SK-N-SH (cell line): ENCODE measurements around the gene JAKMIP3. TPM values are rescaled to one million over a fixed set of nuclear protein-coding genes. Genes with fewer than 3 reads are reported as not detected.

Experiments used
- CTCF ChIA-PET: fragments of 300-600, 350-600 bp; formaldehyde crosslinking; extraction: SDS; loops from one replicate; lab custom pipeline; 2021; lab: Yijun Ruan, JAX
- POLR2A ChIA-PET: fragments of 350-600 bp; sonication (Branson Sonifier 250); formaldehyde crosslinking; extraction: SDS; loops from one replicate; lab custom pipeline; 2020; ENCODE audit warnings: antibody characterized with exemption, inconsistent platforms; lab: Yijun Ruan, JAX
- DNase-seq: peaks from one replicate; pipeline ENCODE4 v3.0.0; 2012
- H2AFZ ChIP-seq: fragments of 200-600 bp; sonication (generic); 2 replicates; pipeline ENCODE4 v1.8.1; 2016; ENCODE audit warnings: antibody characterized with exemption, mild to moderate bottlenecking, low read depth
- H3F3A ChIP-seq: fragments of 200-600 bp; sonication (generic); replicated peaks from 2 replicates; pipeline ENCODE3; 2016; ENCODE audit warnings: antibody characterized with exemption, mild to moderate bottlenecking; ENCODE audit not compliant: insufficient read depth
- H3K27ac ChIP-seq, 2 experiments: fragments of 200-500 bp in 1 of 2; fragments of 200-600 bp in 1 of 2; sonication (Bioruptor generic) in 1 of 2; sonication (generic), shearing (Covaris generic) in 1 of 2; 2 replicates each; pipeline versions ENCODE4 v1.5.1 to v1.6.1; 2014 to 2016; ENCODE audit warnings: low read depth in 2 of 2, inconsistent platforms in 1 of 2, low read length in 1 of 2, mild to moderate bottlenecking in 1 of 2, mixed read lengths in 1 of 2
- H3K27me3 ChIP-seq: fragments of 200-600 bp; sonication (generic), shearing (Covaris generic); 2 replicates; pipeline ENCODE4 v1.6.1; 2016; ENCODE audit warnings: mixed run types; ENCODE audit not compliant: insufficient read depth
- H3K36me3 ChIP-seq, 2 experiments: fragments of 200-500 bp in 1 of 2; fragments of 200-600 bp in 1 of 2; sonication (Bioruptor generic) in 1 of 2; sonication (generic) in 1 of 2; replicated peaks in 1 of 2; 2 replicates each; pipeline versions ENCODE3 to v1.5.1; 2014 to 2016; ENCODE audit warnings: low read length in 1 of 2, mild to moderate bottlenecking in 1 of 2; ENCODE audit not compliant: insufficient read depth in 2 of 2, control insufficient read depth in 1 of 2
- H3K4me1 ChIP-seq, 2 experiments: fragments of 200-500 bp in 1 of 2; fragments of 200-600 bp in 1 of 2; sonication (Bioruptor generic) in 1 of 2; sonication (generic), shearing (Covaris generic) in 1 of 2; 2 replicates each; pipeline versions ENCODE4 v1.5.1 to v1.6.1; 2014 to 2016; ENCODE audit warnings: low read depth in 1 of 2, low read length in 1 of 2, mixed run types in 1 of 2; ENCODE audit not compliant: insufficient read depth in 2 of 2, control insufficient read depth in 1 of 2
- H3K4me2 ChIP-seq: fragments of 200-600 bp; sonication (generic), shearing (Covaris generic); 2 replicates; pipeline ENCODE4 v1.6.1; 2017; ENCODE audit warnings: mixed run types
- H3K4me3 ChIP-seq, 2 experiments: fragments of 200-500 bp in 1 of 2; fragments of 200-600 bp in 1 of 2; sonication (Bioruptor generic) in 1 of 2; sonication (generic), shearing (Covaris generic) in 1 of 2; 2 replicates each; pipeline versions ENCODE4 v1.5.1 to v1.8.1; 2014 to 2016; ENCODE audit warnings: low read depth in 2 of 2, inconsistent platforms in 1 of 2, low read length in 1 of 2, mild to moderate bottlenecking in 1 of 2, mixed read lengths in 1 of 2, moderate library complexity in 1 of 2
- H3K79me2 ChIP-seq: fragments of 200-600 bp; sonication (generic); 2 replicates; pipeline ENCODE4 v1.8.1; 2017; ENCODE audit warnings: mild to moderate bottlenecking; ENCODE audit not compliant: insufficient read depth
- H3K9ac ChIP-seq: fragments of 200-600 bp; sonication (generic); 2 replicates; pipeline ENCODE4 v1.6.1; 2017; ENCODE audit warnings: mixed run types
- H3K9me2 ChIP-seq: fragments of 200-600 bp; sonication (generic); 2 replicates; pipeline ENCODE4 v1.6.1; 2017; ENCODE audit warnings: mixed run types
- H3K9me3 ChIP-seq: fragments of 200-600 bp; sonication (generic); 2 replicates; pipeline ENCODE4 v1.6.1; 2017; ENCODE audit warnings: mixed run types, mild to moderate bottlenecking, moderate library complexity
- H4K20me1 ChIP-seq: fragments of 200-600 bp; sonication (generic); 2 replicates; pipeline ENCODE4 v1.6.1; 2017; ENCODE audit warnings: mild to moderate bottlenecking, mixed run types; ENCODE audit not compliant: insufficient read depth
- FOXJ3 ChIP-seq: sonication (generic); formaldehyde crosslinking; IDR thresholded peaks from 2 replicates; pipeline ENCODE4 v1.5.1; 2020; ENCODE audit warnings: mild to moderate bottlenecking, missing genetic modification reagents
- GABPA ChIP-seq: IDR thresholded peaks from 2 replicates; pipeline ENCODE4 v1.4.0; 2012; ENCODE audit warnings: low read depth, mild to moderate bottlenecking
- GATA2 ChIP-seq: sonication (generic); formaldehyde crosslinking; IDR thresholded peaks from 2 replicates; pipeline ENCODE4 v1.5.0; 2020; ENCODE audit warnings: mild to moderate bottlenecking, missing genetic modification reagents
- JUND ChIP-seq: IDR thresholded peaks from 2 replicates; pipeline ENCODE4 v1.4.0; 2012
- NRF1 ChIP-seq: IDR thresholded peaks from 2 replicates; pipeline ENCODE4 v1.6.1; 2012; ENCODE audit warnings: low read depth, mild to moderate bottlenecking, low read length
- PBX3 ChIP-seq: IDR thresholded peaks from 2 replicates; pipeline ENCODE4; 2012
- POLR2AphosphoS5 ChIP-seq: IDR thresholded peaks from 2 replicates; pipeline ENCODE4 v1.6.1; 2012; ENCODE audit warnings: low read depth, low read length
- RAD21 ChIP-seq: IDR thresholded peaks from 2 replicates; pipeline ENCODE4 v1.6.1; 2012; ENCODE audit warnings: mild to moderate bottlenecking, low read length
- RCOR1 ChIP-seq: fragments of 150-350 bp; IDR thresholded peaks from 2 replicates; pipeline ENCODE4 v1.6.1; 2017; ENCODE audit warnings: antibody characterized with exemption, low read length
- RFX5 ChIP-seq: IDR thresholded peaks from 2 replicates; pipeline ENCODE4 v1.6.1; 2012; ENCODE audit warnings: mild to moderate bottlenecking, improper control_type of control experiment, low read length
- TAF1 ChIP-seq: IDR thresholded peaks from 2 replicates; pipeline ENCODE4 v1.6.1; 2012; ENCODE audit warnings: low read depth, mild to moderate bottlenecking, low read length, moderate library complexity, borderline replicate concordance
- USF1 ChIP-seq: IDR thresholded peaks from 2 replicates; pipeline ENCODE4 v1.4.0; 2012; ENCODE audit warnings: low read depth, borderline replicate concordance
- YY1 ChIP-seq: IDR thresholded peaks from 2 replicates; pipeline ENCODE4 v1.4.0; 2012; ENCODE audit warnings: low read depth, mild to moderate bottlenecking
- WGBS: methylation state at CpG from one replicate; pipeline ENCODE4 v1.1.6; 2017; ENCODE audit warnings: low lambda C conversion rate; 5-methylcytosine and 5-hydroxymethylcytosine counted together
- polyA plus RNA-seq, 3 experiments: library from polyadenylated mRNA; depleted of rRNA; stranded (reverse); fragments of >200 nt; gene quantifications; 2 replicates each; pipeline ENCODE4 v1.2.3, GENCODE V29; 2012
- TF ChIP-seq, protein P1 (sequence below): IDR thresholded peaks from 2 replicates; pipeline ENCODE4 v1.6.1; 2012; ENCODE audit warnings: mild to moderate bottlenecking, low read depth, low read length, moderate library complexity

The JAKMIP3 gene
- polyA plus RNA-seq, 1 of the 3 experiments (the other 2 are of a cell fraction): 0.02 TPM

- Histone ChIP-seq H3K4me1 (peaks cover 0 to 5% of the 10 kb centered on the region in 2 experiments; a peak in 1 of 4 replicates), H3F3A (no peaks in the 10 kb centered on the region), H3K4me3 (no peak overlapping the region), H3K9ac (no peak overlapping the region), H3K27me3 (no peaks in the 10 kb centered on the region), H3K79me2 (no peaks in the 10 kb centered on the region), H3K27ac (no peak overlapping the region), H3K9me3 (no peaks in the 10 kb centered on the region), H3K4me2 (no peak overlapping the region), H4K20me1 (no peaks in the 10 kb centered on the region), H3K9me2 (no peaks in the 10 kb centered on the region), H3K36me3 (no peaks in the 10 kb centered on the region), H2AFZ (no peak overlapping the region)
- WGBS: 52% methylated on average over 4 of the region's 7 CpGs
- no peak for DNase-seq
- ChIA-PET POLR2A (no interaction called here), CTCF (interaction anchor here (0.9 to 1.2 kb wide), 2 partner anchors 134 kb away, joined by 3 to 5 read pairs; no protein-coding TSS in a partner anchor)
- TF ChIP-seq, protein P1, sequence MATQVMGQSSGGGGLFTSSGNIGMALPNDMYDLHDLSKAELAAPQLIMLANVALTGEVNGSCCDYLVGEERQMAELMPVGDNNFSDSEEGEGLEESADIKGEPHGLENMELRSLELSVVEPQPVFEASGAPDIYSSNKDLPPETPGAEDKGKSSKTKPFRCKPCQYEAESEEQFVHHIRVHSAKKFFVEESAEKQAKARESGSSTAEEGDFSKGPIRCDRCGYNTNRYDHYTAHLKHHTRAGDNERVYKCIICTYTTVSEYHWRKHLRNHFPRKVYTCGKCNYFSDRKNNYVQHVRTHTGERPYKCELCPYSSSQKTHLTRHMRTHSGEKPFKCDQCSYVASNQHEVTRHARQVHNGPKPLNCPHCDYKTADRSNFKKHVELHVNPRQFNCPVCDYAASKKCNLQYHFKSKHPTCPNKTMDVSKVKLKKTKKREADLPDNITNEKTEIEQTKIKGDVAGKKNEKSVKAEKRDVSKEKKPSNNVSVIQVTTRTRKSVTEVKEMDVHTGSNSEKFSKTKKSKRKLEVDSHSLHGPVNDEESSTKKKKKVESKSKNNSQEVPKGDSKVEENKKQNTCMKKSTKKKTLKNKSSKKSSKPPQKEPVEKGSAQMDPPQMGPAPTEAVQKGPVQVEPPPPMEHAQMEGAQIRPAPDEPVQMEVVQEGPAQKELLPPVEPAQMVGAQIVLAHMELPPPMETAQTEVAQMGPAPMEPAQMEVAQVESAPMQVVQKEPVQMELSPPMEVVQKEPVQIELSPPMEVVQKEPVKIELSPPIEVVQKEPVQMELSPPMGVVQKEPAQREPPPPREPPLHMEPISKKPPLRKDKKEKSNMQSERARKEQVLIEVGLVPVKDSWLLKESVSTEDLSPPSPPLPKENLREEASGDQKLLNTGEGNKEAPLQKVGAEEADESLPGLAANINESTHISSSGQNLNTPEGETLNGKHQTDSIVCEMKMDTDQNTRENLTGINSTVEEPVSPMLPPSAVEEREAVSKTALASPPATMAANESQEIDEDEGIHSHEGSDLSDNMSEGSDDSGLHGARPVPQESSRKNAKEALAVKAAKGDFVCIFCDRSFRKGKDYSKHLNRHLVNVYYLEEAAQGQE: no peak
- TF ChIP-seq RAD21: no peak
- TF ChIP-seq TAF1: no peak
Measured at GRCh38 chr10:132019366-132019765, 46.4 kb upstream of the JAKMIP3 start.

DNA sequence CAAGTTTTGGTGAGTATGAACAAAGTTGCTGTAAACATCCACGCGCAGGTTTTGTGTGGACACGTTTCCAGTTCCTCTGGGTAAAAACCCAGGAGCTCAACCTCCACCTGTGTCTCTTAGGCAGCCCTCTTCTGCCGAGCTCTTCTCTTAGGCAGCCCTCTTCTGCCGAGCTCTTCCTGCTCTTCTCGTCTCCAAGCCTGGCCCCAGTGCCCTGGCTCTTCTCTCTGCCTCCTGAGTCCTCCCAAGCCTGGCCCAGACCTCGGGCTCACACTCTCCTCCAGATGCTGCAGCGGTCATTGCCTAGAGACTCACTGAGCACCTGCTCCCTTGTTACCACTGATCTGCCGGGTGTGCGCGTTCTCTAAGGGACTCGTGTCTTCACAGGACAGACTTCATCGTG, 45.3 kb upstream of the JAKMIP3 start:
- H3K27ac ChIP-seq: no peak overlapping the region
- H2AFZ ChIP-seq: no peak overlapping the region
- H3K27me3 ChIP-seq: no peaks in the 10 kb centered on the region
- TF ChIP-seq GATA2 (no peak), RCOR1 (no peak), POLR2AphosphoS5 (no peak), GABPA (no peak), RFX5 (no peak), PBX3 (no peak), NRF1 (no peak), JUND (no peak), USF1 (no peak), FOXJ3 (no peak), YY1 (no peak)
- TF ChIP-seq, protein P1: no peak
- H3K9me3 ChIP-seq: no peaks in the 10 kb centered on the region
- WGBS: 50% methylated on average over 13 of the region's 13 CpGs
- H3K9me2 ChIP-seq: no peaks in the 10 kb centered on the region
- DNase-seq: no peak
- no peaks in the 10 kb centered on the region for H3K79me2 ChIP-seq
- H3K4me3 ChIP-seq: no peak overlapping the region
- POLR2A ChIA-PET: no interaction called here
- CTCF ChIA-PET: interaction anchor here (0.9 to 1.2 kb wide), 3 partner anchors 13 to 135 kb away, joined by 3 to 4 read pairs (median 3); no protein-coding TSS in a partner anchor
- peaks cover 0 to 9% of the 10 kb centered on the region in 2 experiments; a peak in 1 of 4 replicates for H3K4me1 ChIP-seq
- H4K20me1 ChIP-seq: no peaks in the 10 kb centered on the region
- H3K4me2 ChIP-seq: no peak overlapping the region
- H3K36me3 ChIP-seq: no peaks in the 10 kb centered on the region
- no peak overlapping the region for H3K9ac ChIP-seq
- H3F3A ChIP-seq: no peaks in the 10 kb centered on the region
